ENCODE measurements around the gene HDAC1. TPM values are rescaled to one million over a fixed set of nuclear protein-coding genes. Genes with fewer than 3 reads are reported as not detected.
"Not testable (repeated sequence)": the region's sequence is repeated elsewhere in the genome, so short reads cannot be mapped to it uniquely, and the experiment has no call there.

Gene HDAC1
- total RNA-seq, 1 experiment from 2014 or later = 99.1 TPM

- DNase-seq (ENCODE audit: low read depth, low spot score) = no peak
- in situ Hi-C loops (cut with HindIII; ENCODE audit: low pct_unique_long_range_greater_than_20kb, low sequenced_read_pairs) = no loop called here
Measured at GRCh38 chr1:32272557-32273390, 19.1 kb upstream of the HDAC1 start.

DNA sequence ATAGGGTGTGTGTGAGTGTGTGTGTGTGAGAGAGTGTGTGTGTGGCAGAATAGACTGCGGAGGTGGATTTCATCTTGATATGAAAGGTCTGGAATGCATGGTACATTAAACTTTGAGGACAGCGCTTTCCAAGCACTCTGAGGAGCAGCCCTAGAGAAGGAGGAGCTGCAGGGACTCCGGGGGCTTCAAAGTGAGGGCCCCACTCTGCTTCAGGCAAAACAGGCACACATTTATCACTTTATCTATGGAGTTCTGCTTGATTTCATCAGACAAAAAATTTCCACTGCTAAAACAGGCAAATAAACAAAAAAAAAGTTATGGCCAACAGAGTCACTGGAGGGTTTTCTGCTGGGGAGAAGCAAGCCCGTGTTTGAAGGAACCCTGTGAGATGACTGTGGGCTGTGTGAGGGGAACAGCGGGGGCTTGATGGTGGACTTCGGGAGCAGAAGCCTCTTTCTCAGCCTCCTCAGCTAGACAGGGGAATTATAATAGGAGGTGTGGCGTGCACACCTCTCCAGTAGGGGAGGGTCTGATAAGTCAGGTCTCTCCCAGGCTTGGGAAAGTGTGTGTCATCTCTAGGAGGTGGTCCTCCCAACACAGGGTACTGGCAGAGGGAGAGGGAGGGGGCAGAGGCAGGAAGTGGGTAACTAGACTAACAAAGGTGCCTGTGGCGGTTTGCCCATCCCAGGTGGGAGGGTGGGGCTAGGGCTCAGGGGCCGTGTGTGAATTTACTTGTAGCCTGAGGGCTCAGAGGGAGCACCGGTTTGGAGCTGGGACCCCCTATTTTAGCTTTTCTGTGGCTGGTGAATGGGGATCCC is 18.3 kb upstream of the HDAC1 start:
- no peak for DNase-seq (ENCODE audit: low read depth, low spot score)
- in situ Hi-C loops (cut with HindIII; ENCODE audit: low pct_unique_long_range_greater_than_20kb, low sequenced_read_pairs) = no loop called here

DNA sequence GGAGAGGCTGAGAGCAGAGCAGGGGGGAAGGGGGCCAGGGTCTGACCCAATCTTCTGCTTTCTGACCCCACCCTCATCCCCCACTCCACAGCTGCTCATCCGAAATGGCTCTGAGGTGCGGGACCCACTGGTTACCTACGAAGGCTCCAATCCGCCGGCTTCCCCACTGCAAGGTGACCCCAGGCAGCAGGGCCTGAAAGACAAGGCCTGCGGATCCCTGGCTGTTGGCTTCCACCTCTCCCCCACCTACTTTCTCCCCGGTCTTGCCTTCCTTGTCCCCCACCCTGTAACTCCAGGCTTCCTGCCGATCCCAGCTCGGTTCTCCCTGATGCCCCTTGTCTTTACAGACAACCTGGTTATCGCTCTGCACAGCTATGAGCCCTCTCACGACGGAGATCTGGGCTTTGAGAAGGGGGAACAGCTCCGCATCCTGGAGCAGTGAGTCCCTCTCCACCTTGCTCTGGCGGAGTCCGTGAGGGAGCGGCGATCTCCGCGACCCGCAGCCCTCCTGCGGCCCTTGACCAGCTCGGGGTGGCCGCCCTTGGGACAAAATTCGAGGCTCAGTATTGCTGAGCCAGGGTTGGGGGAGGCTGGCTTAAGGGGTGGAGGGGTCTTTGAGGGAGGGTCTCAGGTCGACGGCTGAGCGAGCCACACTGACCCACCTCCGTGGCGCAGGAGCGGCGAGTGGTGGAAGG is 17.1 kb upstream of the HDAC1 start:
- no peak for DNase-seq (ENCODE audit: low read depth, low spot score)
- in situ Hi-C loops (cut with HindIII; ENCODE audit: low pct_unique_long_range_greater_than_20kb, low sequenced_read_pairs) = no loop called here

DNA sequence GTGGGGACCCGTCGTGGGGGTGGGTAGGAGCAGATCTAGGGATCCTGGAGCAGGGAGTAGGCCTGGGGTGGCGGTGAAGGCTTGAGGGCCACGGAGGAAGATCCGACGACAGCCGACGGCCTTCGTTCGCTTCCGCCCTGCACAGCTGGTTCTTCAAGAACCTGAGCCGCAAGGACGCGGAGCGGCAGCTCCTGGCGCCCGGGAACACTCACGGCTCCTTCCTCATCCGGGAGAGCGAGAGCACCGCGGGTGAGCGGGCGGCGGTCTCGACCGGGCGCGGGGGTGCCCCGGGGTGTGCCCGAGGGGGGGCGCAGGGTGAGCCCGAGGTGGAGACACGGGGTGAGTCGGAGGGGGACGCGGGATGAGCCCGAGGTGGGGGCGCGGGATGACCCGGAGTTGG is 16.5 kb upstream of the HDAC1 start:
- in situ Hi-C loops (cut with HindIII; ENCODE audit: low pct_unique_long_range_greater_than_20kb, low sequenced_read_pairs) = no loop called here
- no peak for DNase-seq (ENCODE audit: low read depth, low spot score)

- no peak for DNase-seq (ENCODE audit: low read depth, low spot score)
Measured at GRCh38 chr1:32276032-32276782, 15.7 kb upstream of the HDAC1 start.

DNA sequence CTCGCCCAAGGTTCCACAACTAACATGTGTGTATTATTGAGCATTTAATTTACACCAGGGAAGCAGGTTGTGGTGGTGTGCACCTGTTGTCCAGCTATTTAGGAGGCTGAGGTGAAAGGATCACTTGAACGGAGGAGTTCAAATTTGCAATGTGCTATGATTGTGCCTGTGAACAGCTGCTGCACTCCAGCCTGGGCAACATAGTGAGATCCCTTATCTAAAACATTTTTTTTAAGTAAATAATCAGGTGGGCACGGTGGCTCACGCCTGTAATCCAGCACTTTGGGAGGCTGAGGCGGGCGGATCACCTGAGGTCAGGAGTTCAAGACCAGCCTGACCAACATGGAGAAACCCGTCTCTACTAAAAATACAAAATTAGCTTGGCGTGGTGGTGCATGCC is 7.1 kb upstream of the HDAC1 start:
- in situ Hi-C loops (cut with HindIII; ENCODE audit: low pct_unique_long_range_greater_than_20kb, low sequenced_read_pairs); DNase-seq (ENCODE audit: low read depth, low spot score): not testable (repeated sequence)

More at GRCh38 chr1:32276032-32276782, 15.7 kb upstream of the HDAC1 start:
- in situ Hi-C loops (cut with HindIII; ENCODE audit: low pct_unique_long_range_greater_than_20kb, low sequenced_read_pairs) = no loop called here

DNA sequence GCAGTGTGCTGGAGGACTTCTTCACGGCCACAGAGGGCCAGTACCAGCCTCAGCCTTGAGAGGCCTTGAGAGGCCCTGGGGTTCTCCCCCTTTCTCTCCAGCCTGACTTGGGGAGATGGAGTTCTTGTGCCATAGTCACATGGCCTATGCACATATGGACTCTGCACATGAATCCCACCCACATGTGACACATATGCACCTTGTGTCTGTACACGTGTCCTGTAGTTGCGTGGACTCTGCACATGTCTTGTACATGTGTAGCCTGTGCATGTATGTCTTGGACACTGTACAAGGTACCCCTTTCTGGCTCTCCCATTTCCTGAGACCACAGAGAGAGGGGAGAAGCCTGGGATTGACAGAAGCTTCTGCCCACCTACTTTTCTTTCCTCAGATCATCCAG is 6.2 kb upstream of the HDAC1 start:
- in situ Hi-C loops (cut with HindIII; ENCODE audit: low pct_unique_long_range_greater_than_20kb, low sequenced_read_pairs) = no loop called here
- no peak for DNase-seq (ENCODE audit: low read depth, low spot score)

GRCh38 chr1:32286763-32287162 is 5.1 kb upstream of the HDAC1 start:
- in situ Hi-C loops (cut with HindIII; ENCODE audit: low pct_unique_long_range_greater_than_20kb, low sequenced_read_pairs) = no loop called here
- no peak for DNase-seq (ENCODE audit: low read depth, low spot score)

DNA sequence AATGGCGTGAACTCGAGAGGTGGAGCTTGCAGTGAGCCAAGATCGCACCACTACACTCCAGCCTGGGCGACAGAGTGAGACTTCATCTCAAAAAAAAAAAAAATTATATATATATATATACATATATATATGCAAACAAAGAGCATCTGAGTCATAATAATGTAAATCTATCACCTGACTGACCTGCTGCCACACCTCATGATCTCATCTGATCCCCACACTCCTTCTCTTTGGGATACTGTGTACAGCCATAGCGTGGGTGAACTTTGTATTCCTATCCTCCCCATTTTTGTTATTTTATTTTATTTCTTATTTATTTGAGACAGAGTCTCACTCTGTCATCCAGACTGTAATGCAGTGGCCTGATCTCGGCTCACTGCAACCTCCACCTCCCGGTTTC is 2.6 kb upstream of the HDAC1 start:
- no peak for DNase-seq (ENCODE audit: low read depth, low spot score)
- in situ Hi-C loops (cut with HindIII; ENCODE audit: low pct_unique_long_range_greater_than_20kb, low sequenced_read_pairs) = no loop called here

DNA sequence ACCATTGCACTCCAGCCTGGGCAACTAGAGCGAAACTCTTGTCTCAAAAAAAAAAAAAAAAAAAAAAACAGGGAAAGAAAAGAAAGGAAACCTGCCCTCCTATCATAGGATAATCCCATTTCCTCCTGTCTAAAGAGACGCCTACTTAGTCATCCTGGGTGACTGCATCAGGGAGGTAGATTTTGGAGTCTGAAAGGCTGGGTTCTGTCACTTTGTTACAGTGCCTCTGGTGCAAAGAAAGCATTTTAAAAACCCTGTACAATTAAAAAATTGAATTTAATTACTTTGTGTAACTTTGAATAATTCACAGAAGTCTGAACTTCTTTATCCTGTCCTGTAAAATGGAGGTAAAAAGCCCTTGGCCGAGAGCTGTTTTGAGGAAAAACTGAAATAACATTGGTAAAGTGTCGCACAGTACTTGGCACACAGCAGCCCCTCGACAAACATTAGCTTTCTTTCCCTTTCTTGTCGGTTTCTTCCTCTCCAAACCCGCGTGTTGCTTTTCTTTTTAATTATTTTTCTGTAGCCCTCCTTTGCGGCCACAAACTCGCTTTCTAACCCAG is 657 bp upstream of the HDAC1 start:
- no peak for DNase-seq (ENCODE audit: low read depth, low spot score)
- in situ Hi-C loops (cut with HindIII; ENCODE audit: low pct_unique_long_range_greater_than_20kb, low sequenced_read_pairs) = no loop called here

GRCh38 chr1:32298211-32298610 is 6.3 kb downstream of the HDAC1 start:
- in situ Hi-C loops (cut with HindIII; ENCODE audit: low pct_unique_long_range_greater_than_20kb, low sequenced_read_pairs); DNase-seq (ENCODE audit: low read depth, low spot score): not testable (repeated sequence)

GRCh38 chr1:32299327-32299726 is 7.4 kb downstream of the HDAC1 start:
- no peak for DNase-seq (ENCODE audit: low read depth, low spot score)
- in situ Hi-C loops (cut with HindIII; ENCODE audit: low pct_unique_long_range_greater_than_20kb, low sequenced_read_pairs) = no loop called here

- no peak for DNase-seq (ENCODE audit: low read depth, low spot score)
- in situ Hi-C loops (cut with HindIII; ENCODE audit: low pct_unique_long_range_greater_than_20kb, low sequenced_read_pairs) = no loop called here
Measured at GRCh38 chr1:32303358-32303757, 11.5 kb downstream of the HDAC1 start.

GRCh38 chr1:32303997-32304622 is 12.2 kb downstream of the HDAC1 start:
- no peak for DNase-seq (ENCODE audit: low read depth, low spot score)
- in situ Hi-C loops (cut with HindIII; ENCODE audit: low pct_unique_long_range_greater_than_20kb, low sequenced_read_pairs) = no loop called here

GRCh38 chr1:32305310-32305709 is 13.4 kb downstream of the HDAC1 start:
- no peak for DNase-seq (ENCODE audit: low read depth, low spot score)
- in situ Hi-C loops (cut with HindIII; ENCODE audit: low pct_unique_long_range_greater_than_20kb, low sequenced_read_pairs) = no loop called here

DNA sequence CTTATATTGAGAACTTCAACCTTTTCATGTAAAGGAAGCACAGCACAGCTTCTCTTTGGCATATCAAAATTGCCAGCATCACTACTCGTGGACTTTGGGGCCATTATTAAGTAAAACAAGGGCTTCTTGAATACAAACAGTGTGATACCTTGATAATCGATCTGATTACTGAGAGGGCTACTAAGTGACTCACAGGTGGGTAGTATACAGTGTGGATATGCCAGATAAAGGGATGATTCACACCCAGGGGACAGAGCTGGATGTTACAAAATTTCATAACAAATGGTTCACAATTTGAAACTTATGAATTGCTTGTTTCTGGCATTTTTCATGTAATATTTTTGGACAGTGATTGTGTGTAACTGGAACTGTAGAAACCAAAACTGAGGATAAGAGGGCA is 15.4 kb downstream of the HDAC1 start:
- DNase-seq (ENCODE audit: low read depth, low spot score) = no peak
- in situ Hi-C loops (cut with HindIII; ENCODE audit: low pct_unique_long_range_greater_than_20kb, low sequenced_read_pairs) = no loop called here

- in situ Hi-C loops (cut with HindIII; ENCODE audit: low pct_unique_long_range_greater_than_20kb, low sequenced_read_pairs) = no loop called here
Measured at GRCh38 chr1:32309960-32310359, 18.1 kb downstream of the HDAC1 start.

More at GRCh38 chr1:32309960-32310359, 18.1 kb downstream of the HDAC1 start:
- DNase-seq (ENCODE audit: low read depth, low spot score) = no peak

Data from SK-MEL-5 (cell line).